Epithelial cell of prostate (primary cell): Measurements from ENCODE around the gene FRMD4A.
"Not testable (repeated sequence)": the region's sequence is repeated elsewhere in the genome, so short reads cannot be mapped to it uniquely, and the experiment has no call there.

ENCODE experiments used
- DNase-seq: peaks from one replicate; pipeline ENCODE4 v3.0.0-alpha.2; 2011; ENCODE audit warnings: low read depth, low spot score
- H3K27ac ChIP-seq: fragments of 450-650 bp; 2 replicates; pipeline ENCODE4 v1.5.1; 2017; ENCODE audit warnings: mild to moderate bottlenecking

The FRMD4A gene

DNA sequence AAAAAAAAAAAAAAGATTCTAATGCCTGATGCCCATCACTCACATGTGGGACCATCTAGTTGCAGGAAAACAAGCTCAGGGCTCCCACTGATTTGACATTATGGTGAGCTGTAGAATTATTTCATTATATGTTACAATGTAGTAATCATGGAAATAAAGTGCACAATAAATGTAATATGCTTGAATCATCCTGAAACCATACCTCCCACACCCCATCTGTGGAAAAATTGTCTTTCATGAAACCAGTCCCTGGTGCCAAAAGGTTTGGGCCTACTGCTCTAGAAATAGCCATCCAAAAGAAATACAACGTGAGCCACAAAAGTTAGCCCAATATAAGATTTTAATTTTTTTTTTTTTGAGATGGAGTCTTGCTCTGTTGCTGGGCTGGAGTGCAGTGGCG, 478.8 kb downstream of the FRMD4A start:
- no peak overlapping the region for H3K27ac ChIP-seq
- no peak for DNase-seq

DNA sequence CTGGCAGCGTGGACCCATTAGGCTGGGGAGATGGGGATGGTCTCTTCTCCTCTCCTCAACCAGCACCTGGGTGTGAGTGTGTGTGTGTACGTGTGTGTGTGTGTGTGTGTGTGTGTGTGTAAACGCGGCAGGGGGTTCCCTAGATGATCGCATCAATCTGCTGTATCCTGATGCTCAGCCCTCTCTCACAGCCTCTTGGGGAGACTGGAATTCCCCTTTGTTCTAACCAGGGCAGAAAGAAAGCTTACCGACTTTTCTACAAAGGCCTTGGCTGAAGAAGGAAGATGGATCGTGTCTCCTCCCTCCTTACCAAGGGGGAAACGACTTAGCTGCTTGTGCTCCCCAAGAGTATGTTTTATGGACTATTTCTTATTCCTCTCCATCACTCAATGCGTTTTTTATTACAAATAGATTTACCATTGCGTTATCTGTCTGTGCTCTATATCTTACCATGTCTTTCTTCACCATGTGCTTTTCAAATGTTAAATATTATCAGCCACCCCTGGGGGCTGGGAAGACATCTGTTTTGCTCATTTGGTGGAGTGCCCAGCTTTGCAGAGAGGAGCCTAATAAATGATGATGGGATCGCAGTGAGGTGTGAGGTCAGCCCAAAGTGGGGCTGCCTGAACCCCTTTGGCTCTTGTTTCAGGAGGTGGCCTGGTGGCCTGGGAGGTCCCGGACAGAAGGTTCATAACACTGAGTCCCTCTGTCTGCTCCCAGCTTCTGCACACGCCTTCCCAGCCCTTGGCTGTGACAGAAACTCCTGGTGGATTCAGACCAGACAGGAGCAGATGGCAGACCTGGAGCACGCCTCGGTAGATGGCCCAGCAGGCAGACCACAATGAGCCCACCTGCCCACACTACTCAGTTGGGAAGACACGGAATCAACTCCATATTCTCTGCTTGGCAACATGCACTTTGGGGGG, 481.9 kb downstream of the FRMD4A start:
- H3K27ac ChIP-seq: no peak overlapping the region
- no peak for DNase-seq

DNA sequence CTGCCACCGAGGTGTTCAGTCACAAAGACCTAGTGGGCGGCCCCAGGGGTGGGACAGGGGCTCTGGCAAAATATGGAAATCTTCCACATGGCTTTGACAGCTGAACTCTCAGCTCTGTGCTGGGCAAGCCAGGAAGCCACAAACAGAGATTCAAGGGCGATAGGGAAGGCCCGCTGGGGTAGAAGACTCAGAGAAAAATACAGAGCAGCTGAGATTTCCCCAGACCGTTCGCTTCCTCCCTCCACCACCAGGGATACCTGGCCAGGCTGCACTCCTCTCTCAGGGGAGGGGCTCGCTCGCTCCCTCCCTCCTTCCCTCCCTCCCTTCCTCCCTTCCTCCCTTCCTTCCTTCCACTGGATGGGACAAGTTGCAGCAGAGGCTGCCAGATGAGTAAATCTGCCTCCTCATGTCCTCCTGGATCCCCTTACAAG, 483.5 kb downstream of the FRMD4A start:
- no peak overlapping the region for H3K27ac ChIP-seq
- no peak for DNase-seq

DNA sequence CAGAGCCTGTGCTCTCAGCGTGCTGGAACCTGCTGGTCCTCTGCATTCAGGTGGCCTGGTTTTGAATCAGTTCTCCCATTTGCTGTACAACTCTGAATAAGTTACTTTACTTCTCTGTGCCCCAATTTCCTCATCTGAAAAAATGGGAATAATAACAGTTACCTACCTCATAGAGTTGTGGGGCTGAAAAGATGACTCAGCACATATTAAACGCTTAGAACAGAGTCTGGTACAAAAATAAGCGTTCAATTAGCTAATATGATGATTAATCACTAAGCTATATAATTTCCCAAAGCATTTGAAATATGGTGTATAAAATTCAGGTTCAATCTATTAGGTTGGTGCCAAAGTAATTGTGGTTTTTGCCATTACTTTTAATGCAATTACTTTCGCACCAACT, 484.8 kb downstream of the FRMD4A start:
- no peak overlapping the region for H3K27ac ChIP-seq
- DNase-seq: no peak

DNA sequence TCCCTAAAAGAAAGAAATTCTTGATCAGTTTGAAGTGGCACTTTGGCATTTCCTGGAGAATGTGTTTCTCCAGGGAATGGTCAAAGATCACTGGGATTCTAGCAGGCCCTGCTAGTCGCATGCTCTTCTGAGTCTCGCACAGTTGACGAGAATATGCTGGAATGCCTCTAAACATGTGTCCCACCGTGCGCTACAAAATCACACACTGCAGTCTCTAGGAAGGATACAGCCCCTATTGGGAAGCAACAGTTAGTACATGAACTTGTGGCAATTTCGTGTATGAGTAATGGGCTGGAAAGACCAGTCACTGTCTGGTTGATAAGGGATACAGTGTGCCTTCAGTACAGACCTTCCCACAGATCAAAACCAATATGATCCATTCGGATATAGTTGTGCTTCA, 486.1 kb downstream of the FRMD4A start:
- H3K27ac ChIP-seq: no peak overlapping the region
- no peak for DNase-seq

DNA sequence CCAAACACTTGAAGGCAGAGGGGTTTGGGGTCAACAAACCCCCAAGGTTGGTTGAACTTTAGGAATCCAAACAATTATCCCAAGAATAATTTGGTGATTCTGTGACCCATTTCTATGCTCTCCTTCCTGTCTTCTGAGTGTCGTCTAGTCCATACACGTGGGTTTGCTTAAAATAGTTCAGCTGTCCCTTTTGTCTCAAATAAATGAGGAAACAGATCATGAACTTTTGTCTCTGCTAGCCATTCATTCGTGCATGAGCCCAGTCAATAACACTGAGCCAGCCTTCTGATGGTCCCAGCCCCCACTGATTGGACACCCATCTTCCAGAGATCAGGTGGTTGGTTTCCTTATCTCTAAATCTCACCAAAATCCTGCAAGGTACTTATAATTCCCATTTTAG, 488.6 kb downstream of the FRMD4A start:
- H3K27ac ChIP-seq: no peak overlapping the region
- DNase-seq: no peak

DNA sequence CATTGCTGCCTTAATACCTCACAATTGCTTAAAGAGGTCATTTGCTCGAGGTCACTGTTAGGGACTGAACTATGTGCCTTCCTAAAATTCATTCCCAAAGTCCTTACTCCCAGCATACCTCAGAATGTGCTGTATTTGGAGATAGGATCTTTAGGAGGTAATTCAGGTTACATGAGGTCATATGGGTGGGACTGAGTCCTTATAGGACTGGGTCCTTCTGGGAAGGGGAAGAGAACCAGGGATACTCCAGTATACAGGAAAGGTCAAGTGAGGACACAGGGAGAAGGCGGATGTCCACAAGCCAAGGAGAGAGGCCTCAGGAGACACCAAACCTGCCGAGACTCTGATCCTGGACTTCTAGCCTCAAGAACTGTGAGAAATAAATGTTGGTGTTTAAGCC, 490.7 kb downstream of the FRMD4A start:
- H3K27ac ChIP-seq: no peak overlapping the region
- DNase-seq: no peak

DNA sequence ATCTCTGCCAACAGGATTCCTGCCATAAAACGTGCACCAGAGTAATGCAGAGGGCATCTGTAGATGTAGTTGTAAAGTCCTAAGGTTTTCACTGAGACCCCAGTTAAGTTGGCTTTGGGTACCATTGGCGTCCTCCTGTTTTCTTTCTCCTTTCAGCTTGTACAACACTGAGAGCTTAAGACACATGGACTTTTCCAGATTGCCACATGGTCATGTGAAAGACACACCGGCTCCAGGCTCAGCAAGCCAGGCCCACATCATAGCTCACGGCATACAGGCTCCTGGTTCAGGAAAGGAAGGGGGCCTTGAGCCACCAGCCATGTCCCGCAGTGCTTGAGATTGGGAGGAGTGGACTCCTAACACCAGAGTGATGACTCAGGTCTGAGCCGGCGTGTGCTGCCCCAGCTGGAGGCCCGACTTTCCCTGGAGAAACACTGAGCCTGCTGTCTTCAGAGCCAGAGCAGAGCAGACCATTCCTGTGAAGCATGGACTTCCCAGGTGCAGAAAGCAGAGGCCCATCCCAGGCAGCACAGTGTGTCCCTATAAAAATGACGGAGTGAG, 491.2 kb downstream of the FRMD4A start:
- no peak for DNase-seq
- no peak overlapping the region for H3K27ac ChIP-seq

DNA sequence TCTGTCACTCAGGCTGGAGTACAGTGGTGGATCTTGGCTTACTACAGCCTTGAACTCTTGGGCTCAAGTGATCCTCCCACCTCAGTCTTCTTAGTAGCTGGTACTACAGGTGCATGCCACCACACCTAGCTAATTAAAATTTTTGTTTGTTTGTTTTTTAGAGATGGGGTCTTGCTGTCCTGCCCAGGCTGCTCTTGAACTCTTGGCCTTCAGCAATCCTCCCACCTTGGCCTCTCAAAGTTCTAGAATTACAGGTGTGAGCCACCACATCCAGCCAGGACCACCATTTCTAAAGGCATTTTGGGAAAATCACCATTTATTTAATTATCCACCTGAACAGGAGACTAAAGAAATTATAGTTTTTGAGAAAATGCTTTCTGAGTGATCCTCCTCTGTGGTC, 491.7 kb downstream of the FRMD4A start:
- no peak for DNase-seq
- no peak overlapping the region for H3K27ac ChIP-seq

DNA sequence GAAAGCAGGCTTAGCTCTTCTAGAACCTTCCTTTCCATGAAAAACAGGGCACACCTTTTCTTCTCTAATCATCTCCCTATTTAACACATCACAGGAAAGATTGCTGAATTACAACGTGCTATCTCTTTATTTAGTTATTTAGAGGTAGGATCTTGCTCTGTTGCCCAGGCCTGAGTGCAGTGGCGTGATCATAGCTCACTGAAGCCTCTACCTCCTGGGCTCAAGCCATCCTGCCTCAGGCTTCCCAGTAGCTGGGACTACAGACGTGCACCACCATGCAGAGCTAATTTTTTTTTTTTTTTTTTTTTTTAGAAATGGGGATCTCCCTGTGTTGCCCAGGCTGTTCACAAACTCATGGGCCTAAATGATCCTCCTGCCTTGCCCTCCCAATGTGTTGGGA, 492.8 kb downstream of the FRMD4A start:
- no peak overlapping the region for H3K27ac ChIP-seq
- DNase-seq: no peak

DNA sequence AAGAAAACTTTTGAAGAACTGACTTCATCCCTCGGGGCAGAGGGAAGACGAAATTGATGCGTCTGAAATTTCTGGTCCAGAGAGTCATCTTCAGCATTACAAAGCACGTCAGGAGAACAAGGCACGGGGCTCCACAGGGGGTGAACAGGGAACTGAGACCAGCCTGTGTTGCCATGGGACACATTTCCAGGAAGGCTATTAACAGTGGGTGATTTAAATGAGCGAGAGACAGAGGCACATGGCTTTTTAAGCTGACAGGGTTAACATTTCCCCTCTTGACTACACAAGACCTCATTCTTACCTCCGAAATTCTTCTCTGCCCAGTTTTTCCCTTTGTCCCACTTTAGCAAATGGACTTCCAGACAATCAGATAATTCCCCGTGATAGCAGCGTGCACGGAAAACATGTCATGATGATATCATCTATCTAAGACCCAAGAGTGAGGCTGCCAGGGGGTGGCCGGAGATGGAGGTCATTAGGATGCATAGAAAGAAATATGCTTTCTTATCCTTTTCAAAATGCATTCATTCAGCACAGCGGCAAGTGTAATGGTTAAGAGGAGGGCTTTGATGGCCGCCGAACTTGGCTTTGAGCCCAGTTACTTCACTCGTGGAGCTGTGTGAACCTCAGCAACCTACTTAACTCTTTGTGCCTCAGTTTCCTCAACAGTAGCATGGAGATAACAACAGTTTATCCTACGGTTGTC, 496.0 kb downstream of the FRMD4A start:
- no peak for DNase-seq
- H3K27ac ChIP-seq: no peak overlapping the region

DNA sequence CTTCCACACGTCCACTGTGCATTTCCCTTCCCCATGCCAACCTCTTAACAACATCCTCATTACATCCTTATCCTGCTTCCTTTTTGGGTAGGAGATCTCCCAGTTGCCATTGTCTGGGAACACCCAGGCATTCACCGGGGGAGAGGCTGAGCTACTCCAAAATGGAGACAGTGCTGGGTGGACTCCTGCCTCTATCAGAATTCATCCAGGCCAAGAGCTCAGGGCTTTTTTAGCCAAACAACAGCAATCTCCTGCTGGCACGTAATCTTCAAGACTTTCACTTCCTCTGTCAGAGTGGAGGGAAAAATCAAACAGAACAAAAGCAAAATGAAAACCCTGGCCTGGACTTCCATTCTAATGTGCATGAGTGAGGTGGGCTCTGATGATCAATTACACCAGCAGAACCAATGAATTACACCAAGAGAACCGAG, 499.0 kb downstream of the FRMD4A start:
- DNase-seq: no peak
- no peak overlapping the region for H3K27ac ChIP-seq

DNA sequence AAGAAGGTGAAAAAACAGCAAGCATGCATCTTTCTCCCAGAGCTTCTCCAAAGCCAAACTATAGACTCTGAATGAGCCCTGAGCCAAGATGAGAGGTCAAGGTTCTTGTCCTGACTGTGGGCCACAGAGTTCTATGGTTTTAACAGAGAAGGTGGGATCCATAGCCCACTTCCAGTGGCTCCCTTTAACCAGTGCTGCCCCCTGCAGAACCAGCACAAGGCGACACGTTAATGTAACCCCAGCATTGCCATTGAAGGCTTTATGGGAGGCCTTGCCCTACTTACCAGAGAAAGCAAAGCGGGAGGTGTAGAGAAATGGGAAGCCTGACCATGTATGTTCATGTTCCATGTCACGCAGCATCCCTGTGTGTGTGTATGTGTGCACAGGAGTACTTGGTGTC, 500.3 kb downstream of the FRMD4A start:
- H3K27ac ChIP-seq: no peak overlapping the region
- no peak for DNase-seq

DNA sequence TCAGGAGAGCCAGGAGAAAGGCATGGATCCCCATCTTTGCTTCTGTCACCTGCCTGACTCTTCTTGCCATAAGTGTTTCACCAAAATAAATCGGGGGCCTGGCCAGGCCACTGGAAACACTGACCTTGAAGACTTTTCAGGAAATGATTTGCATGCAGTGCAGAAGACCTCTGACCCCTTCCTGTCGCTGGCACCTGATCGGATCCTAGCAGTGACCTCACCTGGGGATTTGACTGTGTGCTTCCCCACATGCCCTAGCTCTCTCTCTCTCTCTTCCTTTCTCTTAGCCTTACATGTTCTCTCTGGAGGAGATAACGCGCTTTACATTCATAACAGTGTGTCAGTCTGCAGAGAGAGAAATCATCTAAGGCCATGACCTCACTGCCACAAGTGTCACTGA, 500.9 kb downstream of the FRMD4A start:
- no peak for DNase-seq

DNA sequence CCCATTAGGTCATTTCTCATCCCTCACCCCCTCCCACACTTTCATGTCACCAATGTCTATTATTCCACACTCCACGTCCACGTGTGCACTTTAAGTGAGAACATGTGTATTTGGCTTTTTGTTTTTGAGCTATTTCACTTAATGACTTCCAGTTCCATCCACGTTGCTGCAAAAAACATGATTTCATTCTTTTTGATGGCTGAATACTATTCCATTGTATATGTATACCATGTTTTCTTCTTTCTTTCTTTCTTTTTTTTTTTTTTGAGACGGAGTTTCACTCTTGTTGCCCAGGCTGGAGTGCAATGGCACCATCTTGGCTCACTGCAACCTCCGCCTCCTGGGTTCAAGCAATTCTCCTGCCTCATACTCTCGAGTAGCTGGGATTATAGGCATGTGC, 502.4 kb downstream of the FRMD4A start:
- not testable (repeated sequence) for DNase-seq, H3K27ac ChIP-seq

More for the DNA sequence above, 500.9 kb downstream of the FRMD4A start:
- no peak overlapping the region for H3K27ac ChIP-seq

DNA sequence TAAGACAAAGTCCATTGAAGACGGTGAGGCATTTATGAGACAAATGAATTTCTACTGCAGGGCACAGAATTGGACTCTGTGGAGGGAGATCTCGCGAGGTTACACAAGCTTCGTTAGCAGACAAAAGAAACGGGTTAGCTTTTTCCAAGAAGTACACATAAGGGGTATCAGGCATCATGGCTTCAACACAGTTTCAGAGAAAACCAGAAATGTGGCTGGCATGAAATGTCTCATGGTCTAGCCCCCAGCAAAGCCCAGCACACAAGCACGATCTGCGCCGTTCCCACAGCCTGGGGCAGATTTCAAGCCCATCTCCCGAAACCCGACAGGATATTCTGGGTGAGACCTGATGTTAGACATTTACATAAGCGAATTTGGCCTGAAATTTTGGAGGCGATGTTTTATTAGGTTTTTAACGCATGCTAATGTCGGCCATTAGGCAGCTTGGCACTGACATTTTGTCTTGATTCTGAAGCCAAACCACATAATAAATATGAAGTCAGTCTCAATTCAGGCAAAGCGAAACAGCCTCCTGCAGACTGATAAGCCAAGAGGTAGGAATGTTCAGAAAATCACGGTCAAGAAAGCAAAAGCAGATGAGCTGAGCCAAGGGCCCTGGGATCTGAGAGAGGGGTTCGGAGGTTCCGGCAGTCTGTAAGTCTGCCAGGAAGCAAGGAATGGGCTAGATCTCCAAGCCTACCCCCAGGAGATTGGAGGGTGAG, 503.5 kb downstream of the FRMD4A start:
- no peak overlapping the region for H3K27ac ChIP-seq
- DNase-seq: no peak

DNA sequence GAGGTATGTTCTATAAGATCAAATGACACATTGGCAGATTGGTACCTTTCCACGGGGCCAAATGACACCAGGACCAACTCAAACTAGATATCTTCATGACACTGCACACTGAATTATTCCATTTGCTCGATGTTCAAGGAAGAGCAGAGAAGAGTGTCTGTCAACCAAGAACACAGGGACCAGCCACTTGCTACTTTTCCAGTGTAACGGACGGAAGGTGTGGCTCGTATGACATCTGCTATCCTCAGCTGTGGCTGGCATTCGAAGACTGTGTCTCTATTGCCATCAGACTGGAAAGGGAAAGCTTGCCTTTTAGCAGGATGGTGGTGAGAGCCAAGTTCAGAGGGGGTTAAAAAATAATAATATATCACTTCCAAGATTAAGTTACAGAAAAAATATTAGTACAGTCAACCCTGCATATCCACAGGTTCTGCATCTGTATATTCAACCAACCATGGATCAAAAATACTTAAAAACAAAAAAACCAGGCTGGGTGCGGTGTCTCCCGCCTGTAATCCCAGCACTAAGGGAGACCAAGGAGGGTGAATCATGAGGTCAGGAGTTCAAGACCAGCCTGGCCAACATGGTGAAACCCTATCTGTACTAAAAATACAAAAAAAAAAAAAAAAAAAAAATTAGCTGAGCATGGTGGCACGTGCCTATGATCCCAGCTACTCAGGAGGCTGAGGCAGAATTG, 506.9 kb downstream of the FRMD4A start:
- no peak for DNase-seq
- H3K27ac ChIP-seq: no peak overlapping the region

DNA sequence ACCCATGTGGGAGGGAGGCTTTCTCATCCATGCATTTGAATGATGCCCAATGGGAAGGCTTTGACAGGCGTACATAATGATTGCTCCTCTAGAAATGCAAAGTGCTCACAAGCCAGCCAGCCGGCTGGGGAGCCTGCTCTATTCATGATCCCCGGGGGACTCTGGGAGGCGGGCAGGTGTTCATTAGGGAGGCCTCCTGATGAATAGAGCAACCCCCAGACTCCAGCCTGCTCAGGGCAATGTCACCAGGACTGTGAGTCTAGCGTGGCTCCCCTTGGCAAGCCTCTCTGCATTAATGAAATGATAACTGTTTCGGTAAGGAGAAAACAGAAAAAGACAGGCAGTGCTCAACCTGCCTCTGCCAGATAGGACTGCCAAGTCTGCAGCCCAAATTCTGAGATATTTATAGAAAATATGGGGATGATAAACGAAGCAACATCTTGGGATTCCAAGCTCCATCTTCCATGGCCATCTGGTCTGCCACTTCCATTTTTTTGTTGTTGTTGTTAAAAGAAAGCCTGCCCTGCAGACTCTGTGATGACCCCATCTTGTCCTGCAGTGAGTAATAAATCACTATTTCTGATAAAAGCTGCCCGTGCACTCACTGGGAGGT, 507.5 kb downstream of the FRMD4A start:
- H3K27ac ChIP-seq: no peak overlapping the region

DNA sequence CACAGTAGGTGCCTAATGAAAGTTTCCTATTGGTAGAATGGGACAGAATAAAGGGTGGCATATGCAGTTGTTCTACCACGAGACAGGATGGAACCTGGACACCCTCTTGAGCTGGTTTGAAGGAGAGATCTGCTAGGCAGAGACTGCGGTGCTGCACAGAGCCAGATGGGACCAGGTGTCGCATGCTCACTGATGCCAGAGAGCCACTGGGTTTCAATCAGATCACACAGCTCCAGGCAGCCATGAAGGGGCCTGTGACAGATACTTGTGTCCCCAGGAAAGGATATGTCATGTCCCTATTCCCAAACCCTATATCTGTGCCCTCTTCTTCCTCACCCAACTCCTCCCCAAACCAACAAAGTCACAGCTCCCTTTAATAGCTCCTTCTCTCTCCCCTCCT, 508.2 kb downstream of the FRMD4A start:
- DNase-seq: no peak

More for the DNA sequence above, 507.5 kb downstream of the FRMD4A start:
- no peak for DNase-seq

DNA sequence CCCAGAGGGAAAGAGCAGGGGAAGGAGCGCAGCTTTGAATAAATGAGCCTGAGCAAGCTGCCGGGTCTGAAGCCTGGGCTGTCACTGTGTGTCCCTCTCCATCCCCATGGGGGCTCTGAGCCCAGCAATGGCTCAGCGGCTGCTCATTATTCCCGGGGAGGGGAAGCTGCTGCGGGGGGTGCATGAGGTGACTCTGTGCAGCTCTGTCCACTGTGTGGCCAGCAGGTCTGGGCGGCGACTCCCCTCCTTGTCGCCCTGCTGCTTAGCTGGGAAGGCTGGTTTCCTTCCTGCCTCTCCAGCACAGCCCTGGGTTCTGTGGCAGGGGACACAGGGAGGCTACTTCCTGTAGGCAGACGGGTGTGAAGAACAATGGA, 509.8 kb downstream of the FRMD4A start:
- no peak for DNase-seq
- no peak overlapping the region for H3K27ac ChIP-seq

More for the DNA sequence above, 508.2 kb downstream of the FRMD4A start:
- H3K27ac ChIP-seq: no peak overlapping the region
